A204.1 (cell line): Measurements from ENCODE around the gene CTNNA2.

ENCODE experiments used
- FAIRE-seq: peaks from 2 replicates; lab custom pipeline; 2012; peaks lifted over from hg19 to GRCh38; lab: Jason Lieb, UNC

Gene CTNNA2

DNA sequence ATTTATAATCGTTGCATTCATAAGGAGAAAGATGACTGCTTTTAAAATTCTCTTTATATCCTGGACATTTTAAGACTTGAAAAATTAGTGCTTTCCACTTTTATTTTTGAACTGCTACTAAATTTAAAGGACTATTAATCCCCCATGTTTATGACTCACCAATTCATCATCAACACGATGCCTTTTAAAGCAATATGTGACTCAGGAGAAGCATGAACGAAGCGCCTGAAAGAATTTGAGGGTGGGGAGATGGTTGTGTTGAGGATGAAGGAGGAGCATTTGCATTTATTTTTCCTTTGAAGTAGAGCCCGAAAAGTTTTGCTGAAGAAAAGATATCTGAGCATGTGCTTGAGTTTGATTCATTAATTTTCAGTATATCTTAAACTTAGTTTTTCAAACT is 983.9 kb downstream of the CTNNA2 start:
- FAIRE-seq, result no peak

DNA sequence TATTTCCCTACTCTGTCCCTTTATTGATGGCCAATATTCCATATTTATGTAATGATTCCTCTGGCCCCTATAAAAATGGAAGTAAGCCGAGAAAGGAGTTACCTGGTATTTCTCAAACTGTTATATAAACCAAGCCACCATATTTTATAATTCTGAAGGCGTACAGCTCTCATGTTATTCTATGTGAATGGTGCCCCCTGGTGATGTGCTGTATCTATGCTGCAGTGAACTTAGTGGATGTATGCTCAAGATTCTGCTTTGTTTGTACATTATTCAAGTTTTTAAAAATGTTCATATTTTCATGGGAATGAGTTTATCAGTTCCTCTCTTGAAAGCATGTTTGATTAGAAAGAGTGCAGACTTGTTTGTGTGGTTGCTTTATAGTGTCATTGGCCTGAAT is 986.2 kb downstream of the CTNNA2 start:
- peak; percentile 58 for FAIRE-seq

DNA sequence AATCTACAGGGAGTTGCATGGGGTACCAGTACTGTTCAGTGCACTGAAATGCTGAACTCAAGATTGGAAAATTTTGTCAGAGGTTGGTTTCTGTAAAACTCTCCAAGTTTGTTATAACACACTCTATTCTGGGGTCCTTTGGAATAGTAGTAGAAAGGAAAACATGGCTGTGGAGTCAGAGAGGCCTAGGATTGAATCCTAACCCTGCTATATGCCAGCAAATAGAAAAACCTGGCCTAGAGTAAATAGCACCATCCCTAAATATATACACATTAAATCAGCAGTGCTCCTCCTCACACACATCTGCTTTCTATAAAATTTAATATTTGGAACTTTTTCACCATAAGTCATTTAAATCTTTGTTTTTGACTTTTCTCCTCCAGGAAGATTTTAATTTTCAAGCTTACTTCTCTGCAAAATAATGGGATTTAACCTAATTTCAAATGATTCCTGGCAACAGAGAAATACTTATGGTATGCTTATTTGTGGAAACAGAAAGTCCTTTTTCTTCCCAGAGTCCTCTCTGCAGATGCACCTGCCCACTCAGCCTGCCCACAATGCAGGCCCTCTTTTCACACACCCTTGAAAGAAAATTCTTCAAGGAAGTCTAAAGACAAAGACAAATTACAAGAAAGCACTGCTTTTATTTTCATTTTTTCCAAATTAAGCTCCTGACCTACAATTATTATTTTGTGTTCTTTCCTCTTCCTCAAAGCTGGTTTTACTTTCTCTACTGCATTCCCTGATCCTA is 989.2 kb downstream of the CTNNA2 start:
- no peak for FAIRE-seq

DNA sequence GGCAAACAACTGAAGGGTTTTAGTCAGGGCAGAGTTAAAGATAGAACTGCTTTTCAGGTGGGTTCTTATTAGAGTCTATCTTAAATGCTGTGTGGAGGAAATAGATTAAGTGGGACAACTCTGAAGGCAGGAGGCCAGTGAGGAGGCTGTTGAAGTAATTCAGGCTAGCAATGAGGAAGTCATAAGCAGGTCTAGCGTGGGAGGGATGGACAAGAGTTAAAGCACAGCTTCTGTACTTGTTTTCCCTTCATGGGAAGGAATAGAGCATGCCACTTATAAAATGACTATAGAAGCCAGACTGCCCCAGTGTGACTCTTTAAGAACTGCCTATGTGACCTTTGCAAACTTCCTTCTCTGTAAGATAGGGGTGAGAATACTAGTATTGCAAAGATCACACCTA is 993.7 kb downstream of the CTNNA2 start:
- no peak for FAIRE-seq

DNA sequence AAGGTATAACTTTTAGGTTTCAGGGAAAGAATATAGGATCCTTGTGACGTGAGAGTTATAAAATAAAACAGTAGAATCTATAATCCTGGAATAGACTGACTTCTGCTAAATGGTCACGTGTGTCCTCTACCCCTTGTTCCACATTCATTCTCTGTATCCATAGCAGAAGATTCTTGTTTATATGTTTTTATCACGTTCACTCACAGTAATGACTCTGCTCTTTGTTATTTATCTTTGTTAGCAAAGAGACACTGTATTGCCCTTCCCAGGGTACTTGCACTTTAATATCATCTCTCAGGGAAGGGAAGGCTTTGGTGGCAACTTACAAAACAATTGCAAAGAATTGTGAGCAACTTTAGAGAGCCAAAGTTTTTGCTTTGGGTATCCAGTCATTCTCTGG is 997.9 kb downstream of the CTNNA2 start:
- FAIRE-seq, result no peak

DNA sequence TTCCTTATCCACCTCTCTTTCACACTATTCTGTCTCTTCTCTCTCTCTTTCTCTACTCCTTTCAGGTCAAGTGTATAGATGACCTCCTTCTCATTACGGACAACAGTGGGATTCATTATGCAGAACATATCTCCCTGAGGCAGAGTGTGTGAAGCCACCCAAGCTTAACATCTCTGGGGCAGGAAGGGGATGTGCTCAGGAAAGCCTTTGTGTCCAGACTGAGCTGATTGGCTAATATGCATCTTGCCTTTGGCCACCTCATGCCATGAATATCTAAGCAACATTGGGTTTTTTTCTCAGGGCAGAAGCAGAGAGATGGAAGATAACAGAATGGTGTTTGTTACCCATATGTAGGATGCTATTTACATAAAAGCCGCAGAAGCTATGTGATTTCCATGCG is 1003.1 kb downstream of the CTNNA2 start:
- no peak for FAIRE-seq

DNA sequence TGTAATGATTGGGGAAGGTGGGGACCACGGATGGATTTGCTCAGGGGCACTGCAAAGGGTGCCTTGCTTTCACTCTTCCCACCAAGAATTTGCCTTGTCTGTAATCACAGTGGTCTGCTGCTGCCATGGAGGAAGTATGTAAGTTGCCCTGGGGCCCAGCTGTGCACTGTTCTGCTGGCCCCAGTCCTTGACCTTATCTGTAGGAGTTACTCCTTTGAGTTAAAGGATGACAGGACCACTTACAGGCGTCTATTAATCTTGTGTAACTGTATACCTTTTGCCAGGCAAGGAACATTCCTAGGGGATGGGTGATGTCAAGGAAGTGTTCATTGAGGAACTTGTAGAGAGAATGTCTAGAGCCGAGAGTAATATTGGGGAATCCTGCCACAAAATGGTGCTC is 1004.5 kb downstream of the CTNNA2 start:
- no peak for FAIRE-seq

DNA sequence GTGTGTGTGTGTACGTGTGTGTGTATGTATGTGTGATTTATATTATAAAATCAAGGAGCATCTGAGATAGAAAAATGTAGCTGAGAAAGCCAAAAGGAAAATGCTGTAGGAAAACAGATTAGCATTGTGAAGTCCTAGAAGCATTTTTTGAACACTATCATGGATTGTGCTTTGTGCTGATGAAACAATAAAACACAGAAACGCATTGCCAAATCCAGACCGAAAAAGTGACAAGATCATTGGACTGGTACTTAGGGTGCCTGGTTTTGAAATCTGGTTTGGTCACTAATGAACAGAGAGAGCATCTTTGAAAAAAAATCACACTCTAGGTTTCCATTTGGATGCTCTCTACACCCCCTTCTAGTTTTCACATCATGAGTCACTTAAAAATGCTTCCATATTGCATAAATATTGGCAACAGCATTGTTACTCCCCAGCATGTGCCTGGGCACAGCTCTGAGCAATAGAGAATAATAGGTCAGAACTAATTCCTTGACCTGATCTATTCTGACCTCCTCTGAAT is 1006.3 kb downstream of the CTNNA2 start:
- no peak for FAIRE-seq

DNA sequence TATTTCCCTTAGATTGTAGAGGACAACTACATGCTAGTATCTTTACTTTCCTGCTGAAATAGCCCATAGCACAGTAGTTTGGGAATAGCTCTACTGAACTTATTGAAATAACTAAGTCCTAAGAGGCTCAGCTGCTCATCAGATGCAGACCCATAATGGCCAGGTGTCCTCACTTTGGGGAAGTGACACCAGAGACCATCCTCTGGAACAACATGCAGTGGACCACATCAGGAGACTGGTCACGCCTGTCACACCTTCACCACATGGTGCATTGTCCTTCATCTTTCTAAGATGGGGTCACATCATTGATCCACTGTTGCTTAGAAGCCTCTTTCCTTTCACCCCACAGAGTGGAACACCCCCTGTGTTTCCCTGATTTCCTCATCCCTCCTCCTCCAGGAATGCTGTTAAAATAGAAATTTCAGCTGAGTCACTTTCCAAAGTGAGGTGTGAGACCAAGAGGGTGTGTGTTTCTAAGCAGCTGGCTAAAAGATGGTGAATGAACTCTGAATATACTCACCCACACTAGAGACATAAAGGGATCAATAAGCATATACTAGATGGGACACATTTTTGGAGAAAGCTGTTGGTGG is 1006.9 kb downstream of the CTNNA2 start:
- FAIRE-seq, result no peak

DNA sequence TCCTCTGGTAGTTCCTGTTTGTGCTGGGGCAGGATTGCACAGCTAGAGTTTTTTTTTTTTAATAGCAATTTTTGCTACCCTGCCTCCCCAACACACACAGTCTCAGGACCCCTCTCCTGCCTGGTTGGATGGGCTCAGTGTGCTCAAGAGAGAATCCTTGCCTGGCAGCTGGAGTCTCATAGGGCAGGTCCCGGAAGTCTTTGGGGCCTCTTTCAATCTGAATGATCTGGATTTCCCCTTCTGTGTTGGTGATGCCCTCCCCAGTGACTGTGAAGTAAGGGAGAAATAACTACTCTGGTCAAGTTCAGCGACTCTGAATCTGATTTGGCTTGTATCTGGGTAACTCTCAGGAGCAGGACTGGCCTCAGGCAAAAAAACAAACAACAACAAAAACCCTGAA is 1012.3 kb downstream of the CTNNA2 start:
- no peak for FAIRE-seq

DNA sequence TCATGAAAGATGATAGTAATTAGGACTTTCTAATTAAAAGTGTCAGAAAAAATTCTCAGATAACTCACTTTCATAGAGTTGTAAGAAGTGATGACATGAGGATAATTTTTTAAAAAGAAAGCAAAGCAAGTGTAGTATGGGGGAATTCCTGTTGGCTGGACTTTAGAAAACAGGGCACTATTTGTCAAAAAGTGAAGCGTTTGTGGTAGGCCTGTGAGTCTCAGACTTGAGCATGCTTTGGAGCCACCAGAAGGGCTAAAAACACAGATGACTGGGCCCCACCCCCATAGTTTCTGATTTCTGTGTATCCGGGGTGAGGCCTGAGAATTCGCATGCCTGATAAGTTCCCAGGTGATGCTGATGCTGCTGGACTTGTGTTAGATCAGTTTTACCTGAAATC is 1014.3 kb downstream of the CTNNA2 start:
- no peak for FAIRE-seq

DNA sequence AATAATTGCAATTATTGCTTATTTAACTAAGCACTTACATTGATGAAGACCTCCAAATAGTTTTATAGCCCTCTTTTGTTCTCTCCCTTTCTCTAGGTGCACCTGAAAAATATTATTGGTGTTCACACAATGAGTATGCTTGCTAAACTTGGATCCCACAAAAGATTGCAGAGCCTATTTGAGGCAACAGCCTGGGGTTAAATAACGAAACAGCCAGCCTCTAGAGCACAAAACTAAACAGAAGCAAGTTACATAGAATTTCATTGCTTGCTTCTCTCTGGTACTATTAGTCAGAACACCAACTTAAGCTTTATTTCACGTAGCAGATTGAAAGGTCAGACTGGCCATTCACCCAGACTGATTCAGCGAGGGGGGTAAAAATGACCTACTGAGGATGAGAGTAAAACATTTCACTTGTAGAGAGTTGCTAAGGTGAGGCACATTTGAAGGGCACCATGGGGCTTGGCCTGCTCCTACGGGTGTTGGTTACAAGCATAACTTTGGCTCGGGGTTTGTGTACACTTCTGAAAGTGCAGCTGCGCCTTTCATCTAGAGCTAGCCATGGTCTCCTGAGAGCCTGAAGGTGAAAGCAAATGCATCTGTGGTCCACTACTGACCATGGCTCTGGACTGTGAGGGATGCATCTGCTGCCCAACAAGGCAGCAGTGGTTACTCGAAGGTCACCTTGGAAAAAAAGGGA is 1016.8 kb downstream of the CTNNA2 start:
- no peak for FAIRE-seq

DNA sequence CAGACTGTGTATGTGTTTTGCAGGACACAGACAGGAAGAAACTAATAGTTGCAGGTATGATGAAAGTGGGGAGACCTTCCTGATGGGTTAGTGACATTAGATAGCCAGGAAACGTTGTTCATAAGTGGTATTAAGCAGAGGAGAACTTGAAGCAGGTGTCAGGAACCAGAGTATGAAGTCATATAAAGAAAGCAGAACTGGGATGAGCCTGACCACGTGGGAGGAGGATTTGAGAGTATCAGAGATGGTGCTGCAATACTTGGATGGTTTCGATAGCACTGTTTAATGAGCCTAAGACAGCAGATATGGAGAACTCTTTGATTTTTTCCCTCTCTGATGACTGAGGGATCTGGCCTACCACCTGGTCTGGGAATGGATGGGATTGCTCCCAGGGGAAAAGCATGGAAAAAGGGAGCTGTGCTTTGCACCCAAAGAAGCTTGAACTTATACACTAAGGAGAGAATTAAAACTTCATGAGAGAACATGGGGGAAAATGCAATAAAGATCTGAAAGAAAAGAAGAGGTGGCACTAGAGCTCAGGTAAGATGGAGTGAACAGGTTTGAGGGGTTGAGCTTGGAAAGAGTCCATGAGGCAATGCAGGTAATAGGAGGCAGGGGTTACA is 1017.7 kb downstream of the CTNNA2 start:
- FAIRE-seq, result no peak

DNA sequence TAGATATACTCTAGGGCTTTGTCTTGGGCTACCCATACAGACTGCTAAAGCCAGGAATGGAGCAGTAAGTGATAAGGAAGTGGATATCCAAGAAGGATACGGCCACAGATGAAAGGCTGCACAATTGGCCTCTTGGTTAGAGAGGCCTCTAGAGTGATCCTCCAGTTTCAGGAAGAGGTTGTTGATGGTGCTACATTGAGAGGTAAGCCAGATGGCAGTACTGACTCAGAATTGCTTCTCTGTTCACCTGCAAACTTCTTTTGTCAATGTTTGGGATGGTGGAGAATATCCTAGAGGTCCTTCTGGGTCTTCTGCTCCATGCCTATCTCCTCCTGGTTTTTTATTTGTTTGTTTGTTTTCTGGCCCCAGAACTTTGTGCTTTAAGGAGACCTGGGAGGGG is 1018.5 kb downstream of the CTNNA2 start:
- no peak for FAIRE-seq

DNA sequence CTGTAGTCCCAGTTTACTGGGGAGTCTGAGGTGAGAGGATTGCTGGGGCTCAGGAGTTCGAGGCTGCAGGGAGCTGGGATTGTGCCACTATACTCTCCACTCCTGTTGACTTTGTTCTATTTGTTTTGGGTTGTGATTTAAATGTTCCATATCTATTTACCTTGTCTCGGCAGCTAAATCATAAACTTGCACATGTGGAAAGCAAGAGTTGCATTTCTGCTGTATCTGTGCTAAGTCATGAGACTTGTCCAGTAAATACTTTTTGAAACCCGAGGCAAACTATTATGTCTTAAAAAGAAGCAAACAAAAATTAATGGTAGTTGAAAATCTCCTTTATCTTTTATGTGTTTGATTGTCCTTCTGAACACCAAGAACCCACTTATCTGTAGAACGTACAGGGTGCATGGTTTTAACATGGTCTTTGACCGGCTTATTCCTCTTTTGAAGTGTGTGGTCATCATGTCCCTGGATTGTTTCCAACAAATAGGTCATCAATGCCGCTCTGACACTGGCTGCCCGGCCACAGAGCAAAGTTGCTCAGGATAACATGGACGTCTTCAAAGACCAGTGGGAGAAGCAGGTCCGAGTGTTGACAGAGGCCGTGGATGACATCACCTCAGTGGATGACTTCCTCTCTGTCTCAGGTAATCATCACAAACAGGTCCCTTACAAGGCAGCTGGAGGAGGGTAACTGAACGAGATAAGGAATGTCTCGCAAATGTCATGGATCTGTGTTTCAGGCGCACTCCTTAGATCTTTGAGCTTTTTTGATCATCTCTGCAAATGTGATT is 1032.8 kb downstream of the CTNNA2 start:
- FAIRE-seq, result no peak

DNA sequence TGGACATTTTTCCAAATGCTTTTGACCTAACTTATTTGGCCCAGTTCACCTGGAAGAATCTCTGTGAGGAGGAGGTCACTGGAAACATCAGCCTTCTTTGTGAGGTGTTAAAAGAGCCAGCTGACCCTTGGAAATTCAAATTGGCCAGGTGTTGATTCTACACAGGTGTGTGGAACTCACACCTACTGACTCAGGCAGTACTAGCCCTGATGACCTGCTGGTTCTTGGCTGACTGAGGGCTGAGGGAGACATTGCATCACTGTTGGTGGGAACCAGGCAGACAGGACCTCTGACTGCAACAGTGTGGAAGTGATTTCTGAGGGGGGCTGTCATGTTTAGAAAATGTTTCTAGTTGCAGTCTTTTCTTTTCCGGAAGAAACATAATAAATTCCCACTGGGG is 1033.9 kb downstream of the CTNNA2 start:
- no peak for FAIRE-seq

DNA sequence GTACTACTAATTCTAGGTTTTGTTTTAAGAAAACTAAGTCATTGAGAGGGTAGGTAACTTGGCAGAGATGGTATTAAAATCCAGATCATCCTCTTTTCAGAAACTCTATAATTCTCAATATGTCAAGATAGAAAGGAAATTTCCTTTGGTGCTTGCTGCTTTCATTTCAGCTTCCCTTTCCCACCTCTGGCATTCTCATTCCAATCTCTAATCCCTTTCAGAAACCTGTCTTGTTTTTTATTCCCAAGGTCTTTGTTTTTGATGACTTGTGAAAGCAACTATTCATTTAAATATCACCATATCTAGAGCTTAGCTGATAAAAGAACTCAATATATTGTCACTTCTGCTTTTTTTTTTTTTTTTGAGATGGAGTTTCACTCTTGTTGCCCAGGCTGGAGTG is 1034.5 kb downstream of the CTNNA2 start:
- FAIRE-seq, result no peak

DNA sequence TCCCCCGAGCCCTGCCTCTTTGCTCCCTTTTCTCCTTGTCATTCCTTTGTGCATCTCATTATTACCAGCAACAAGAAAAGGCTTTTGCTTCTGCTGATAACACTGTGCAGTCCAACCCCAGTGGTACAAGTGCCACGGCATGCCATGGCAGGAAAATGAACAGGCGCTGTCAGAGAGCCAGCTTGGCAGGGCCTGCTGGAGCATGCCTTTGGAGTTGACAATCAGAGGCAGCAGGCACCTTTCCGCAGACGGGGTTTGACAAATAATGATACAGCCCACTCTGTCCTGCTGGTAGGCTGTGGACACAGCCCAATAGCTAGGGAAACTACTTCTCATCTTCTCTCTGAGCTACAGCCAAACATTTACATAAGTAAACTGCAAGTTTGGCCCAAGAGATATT is 1035.6 kb downstream of the CTNNA2 start:
- FAIRE-seq, result no peak

DNA sequence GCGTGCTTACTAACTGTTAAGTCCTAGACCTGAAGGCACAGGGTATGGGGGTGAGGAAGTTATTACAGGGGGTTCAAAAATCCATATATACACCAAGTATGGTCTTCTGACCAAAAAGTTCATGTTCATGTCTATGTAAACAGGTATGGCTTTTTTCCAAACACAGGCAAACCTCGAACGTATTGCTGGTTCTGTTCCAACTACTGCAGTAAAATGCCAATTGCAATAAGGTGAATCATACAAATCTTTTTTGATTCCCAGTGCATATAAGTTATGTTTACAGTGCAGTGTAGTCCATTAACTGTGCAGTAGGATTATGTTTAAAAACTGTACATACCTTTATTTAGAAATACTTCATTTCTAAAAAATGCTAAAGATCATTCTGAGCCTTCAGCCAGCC is 1037.0 kb downstream of the CTNNA2 start:
- FAIRE-seq, result no peak

DNA sequence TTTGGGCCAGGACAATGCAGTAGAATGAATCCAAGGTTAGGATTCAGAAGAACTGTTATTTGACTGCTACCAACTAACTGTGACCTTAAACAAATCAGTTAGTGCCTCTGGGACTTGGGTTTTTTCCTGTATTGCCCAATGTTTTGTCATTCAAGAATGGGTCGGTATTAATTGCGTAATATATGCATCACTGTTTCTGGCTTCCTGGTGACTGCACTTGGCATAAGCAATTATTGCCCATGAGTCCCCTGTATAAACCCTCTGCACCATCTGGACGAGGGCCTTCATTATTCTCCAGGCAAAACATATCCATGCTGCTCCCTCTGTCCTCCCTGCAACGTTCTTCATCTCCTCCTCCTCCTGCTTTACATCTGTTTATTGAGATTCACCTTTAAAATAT is 1047.5 kb downstream of the CTNNA2 start:
- no peak for FAIRE-seq

DNA sequence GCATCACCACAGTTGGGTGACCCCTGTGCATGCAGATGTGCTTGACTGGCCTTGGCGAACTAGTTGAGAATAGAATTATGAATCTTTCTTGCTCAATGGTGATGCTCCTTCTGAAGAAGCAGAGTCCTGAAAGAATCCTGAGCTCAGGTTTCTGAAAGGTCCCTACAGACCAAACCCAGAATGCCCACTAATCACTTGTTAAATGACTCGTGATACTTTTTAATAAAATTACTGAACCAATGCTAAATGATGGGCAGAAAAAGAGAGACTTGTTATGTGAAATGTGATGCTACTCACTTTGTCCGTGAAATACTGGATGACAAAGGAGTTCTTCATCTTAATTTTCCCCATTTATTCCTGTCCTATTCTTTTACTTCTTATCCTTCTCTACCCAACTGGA is 1055.2 kb downstream of the CTNNA2 start:
- no peak for FAIRE-seq

DNA sequence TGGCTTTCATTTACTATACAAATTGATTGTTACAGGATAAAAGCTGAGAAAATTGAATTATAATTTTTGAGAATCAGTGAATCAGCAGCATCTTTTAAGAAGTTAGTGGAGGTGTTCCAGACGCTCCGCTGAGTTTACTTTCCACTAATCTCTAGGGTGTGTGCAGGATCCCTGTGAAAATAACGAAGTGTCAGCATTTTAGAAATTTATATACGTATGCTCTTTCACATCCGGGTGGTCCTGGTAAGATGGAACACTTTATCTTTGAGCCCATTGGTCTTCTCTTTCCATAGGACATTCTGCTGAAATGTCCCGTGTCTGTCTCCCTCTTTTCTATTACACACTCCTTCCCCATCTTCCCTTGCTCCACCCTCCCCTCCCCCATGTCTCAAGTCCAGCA is 1060.3 kb downstream of the CTNNA2 start:
- no peak for FAIRE-seq
